Measurements from ENCODE around the gene RETN. TPM values are rescaled to one million over a fixed set of nuclear protein-coding genes. Genes with fewer than 3 reads are reported as not detected.

Gene RETN
- total and polyA plus RNA-seq, 10 donors, result 5.4 to 60.6 (median 17.4) TPM

DNA sequence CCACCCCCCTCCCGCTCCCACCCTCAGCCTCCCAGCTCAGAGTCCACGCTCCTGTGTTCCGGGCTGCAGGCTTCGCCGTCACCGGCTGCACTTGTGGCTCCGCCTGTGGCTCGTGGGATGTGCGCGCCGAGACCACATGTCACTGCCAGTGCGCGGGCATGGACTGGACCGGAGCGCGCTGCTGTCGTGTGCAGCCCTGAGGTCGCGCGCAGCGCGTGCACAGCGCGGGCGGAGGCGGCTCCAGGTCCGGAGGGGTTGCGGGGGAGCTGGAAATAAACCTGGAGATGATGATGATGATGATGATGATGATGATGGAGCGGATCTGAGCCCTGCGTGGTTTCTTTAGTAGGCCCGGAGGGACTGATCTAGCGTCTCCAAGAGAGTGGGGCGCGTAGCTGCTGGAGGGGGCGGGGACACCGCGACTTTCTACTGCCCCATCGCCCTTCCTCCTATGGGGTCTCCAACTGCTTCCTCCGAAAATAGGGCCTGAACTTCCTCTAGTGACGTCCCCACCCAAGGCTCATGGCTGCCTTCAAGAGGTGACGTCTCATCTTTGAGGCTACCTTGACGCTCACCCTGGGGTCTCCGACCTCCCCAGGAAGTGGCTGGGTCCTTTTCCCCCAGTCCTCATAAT, 1.4 kb downstream of the RETN start:
- intact Hi-C loops (cut with DNase I; ENCODE audit: low total_unique reads), result no loop called here
- Histone ChIP-seq H3K27ac (peak overlapping the region in 4 of 8 donors; percentile 58 to 78 (median 72)), H3K4me3 (peak overlapping the region in 5 of 8 donors; percentile 5 to 55 (median 8)), H3K4me1 (peaks cover 0 to 37% (median 5%) of the 10 kb centered on the region in 6 donors), H3K27me3 (replicated peaks in 1 of 7) (peaks cover 0 to 57% (median 17%) of the 10 kb centered on the region in 7 donors), H3K36me3 (no peaks in the 10 kb centered on the region), H3K9me3 (peaks cover 0 to 5% (median 0%) of the 10 kb centered on the region in 8 donors)
- TF ChIP-seq POLR2AphosphoS5 (IDR thresholded peaks at IDR 0.05) (peak in 1 of 3 donors; percentile 71), POLR2A (IDR thresholded peaks at IDR 0.05) (no peak), CTCF (IDR thresholded peaks at IDR 0.05 in 8 of 11, conservative IDR thresholded peaks at IDR 0.05 in 3 of 11) (no peak)
- WGBS, 5 donors, result 3 to 6% (median 4%) methylated on average over 27 to 43 of the region's 43 CpGs
- peak; percentile 86 for DNase-seq

- TF ChIP-seq CTCF (IDR thresholded peaks at IDR 0.05 in 8 of 11, conservative IDR thresholded peaks at IDR 0.05 in 3 of 11) (no peak), POLR2A (IDR thresholded peaks at IDR 0.05) (no peak), POLR2AphosphoS5 (IDR thresholded peaks at IDR 0.05) (no peak)
- intact Hi-C loops (cut with DNase I; ENCODE audit: low total_unique reads), result no loop called here
- Histone ChIP-seq H3K27ac (peak overlapping the region in 4 of 8 donors; percentile 58 to 78 (median 72)), H3K27me3 (replicated peaks in 1 of 7) (peaks cover 0 to 58% (median 17%) of the 10 kb centered on the region in 7 donors), H3K4me3 (peak overlapping the region in 2 of 8 donors; percentile 8 to 55), H3K9me3 (peaks cover 0 to 5% (median 0%) of the 10 kb centered on the region in 8 donors), H3K36me3 (no peaks in the 10 kb centered on the region), H3K4me1 (peaks cover 0 to 43% (median 9%) of the 10 kb centered on the region in 6 donors)
- no peak for DNase-seq
- 42 to 62% (median 50%) methylated on average over 9 of the region's 9 CpGs for WGBS, 5 donors
Measured at GRCh38 chr19:7670790-7671189, 1.9 kb downstream of the RETN start.

DNA sequence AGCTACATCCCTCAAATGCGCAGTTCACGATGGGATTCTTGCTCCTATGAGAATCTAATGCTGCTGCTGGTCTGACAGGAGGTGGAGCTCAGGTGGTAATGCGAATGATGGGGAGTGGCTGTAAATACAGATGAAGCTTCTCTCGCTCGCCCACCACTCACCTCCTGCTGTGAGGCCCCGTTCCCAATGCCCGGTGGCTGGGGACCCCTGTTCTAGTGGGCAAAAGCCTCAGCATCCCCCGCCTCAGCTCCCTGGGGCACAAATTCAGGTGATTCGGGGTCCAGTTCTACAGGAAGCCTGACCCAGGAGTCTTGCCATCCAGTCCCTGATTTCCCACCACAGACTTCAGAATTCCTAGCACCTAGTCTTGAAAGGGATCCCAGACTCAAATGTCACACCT, 3.7 kb downstream of the RETN start:
- peaks cover 0 to 75% (median 25%) of the 10 kb centered on the region in 7 donors for H3K27me3 ChIP-seq (replicated peaks in 1 of 7)
- TF ChIP-seq CTCF (IDR thresholded peaks at IDR 0.05 in 8 of 11, conservative IDR thresholded peaks at IDR 0.05 in 3 of 11) (no peak), POLR2A (IDR thresholded peaks at IDR 0.05) (no peak), POLR2AphosphoS5 (IDR thresholded peaks at IDR 0.05) (no peak)
- H3K9me3 ChIP-seq, result peaks cover 0 to 5% (median 0%) of the 10 kb centered on the region in 8 donors
- H3K4me3 ChIP-seq, result no peak overlapping the region
- peak overlapping the region in 3 of 8 donors; percentile 85 to 98 (median 98) for H3K27ac ChIP-seq
- DNase-seq, result no peak
- H3K36me3 ChIP-seq, result no peaks in the 10 kb centered on the region
- intact Hi-C loops (cut with DNase I; ENCODE audit: low total_unique reads), result no loop called here
- peaks cover 0 to 59% (median 20%) of the 10 kb centered on the region in 6 donors for H3K4me1 ChIP-seq
- WGBS, 5 donors, result 55 to 76% (median 62%) methylated on average over 8 to 9 of the region's 9 CpGs

All from spleen (tissue), 11 donors.